Endothelial cell of umbilical vein (primary cell): ENCODE measurements around the gene WIZ. TPM values are rescaled to one million over a fixed set of nuclear protein-coding genes. Genes with fewer than 3 reads are reported as not detected.

ENCODE experiments used
- BruUV-seq: library from RNA; stranded (reverse); fragments of 400-500 nt; replicated peaks from 2 replicates; lab custom pipeline; 2021; lab: Mats Ljungman, UMichigan
- CTCF ChIA-PET: fragments of 300-600, 350-600 bp; sonication (Branson Sonifier 250); formaldehyde crosslinking; loops from one replicate; lab custom pipeline; 2021; ENCODE audit warnings: antibody characterized with exemption, inconsistent platforms; lab: Charles Lee
- POLR2A ChIA-PET: fragments of 300-600, 350-600 bp; sonication (Branson Sonifier 250); formaldehyde crosslinking; loops from one replicate; lab custom pipeline; 2021; ENCODE audit warnings: antibody characterized with exemption, inconsistent platforms; lab: Charles Lee
- DNase-seq: peaks from one replicate; pipeline ENCODE4 v3.0.0-alpha.2; 2011; ENCODE audit warnings: low read depth, low spot score
- FAIRE-seq: peaks from 2 replicates; lab custom pipeline; 2011; peaks lifted over from hg19 to GRCh38; lab: Jason Lieb, UNC
- H2AFZ ChIP-seq: 2 replicates; pipeline ENCODE4 v1.6.0; 2012; ENCODE audit warnings: low read depth, low read length, control low read depth, inconsistent platforms
- H3K27ac ChIP-seq: 2 replicates; pipeline ENCODE4 v1.5.1; 2011; ENCODE audit warnings: low read depth, mild to moderate bottlenecking, control low read depth, low read length, moderate library complexity; ENCODE audit not compliant: insufficient read depth
- H3K27me3 ChIP-seq, 2 experiments: 2 replicates each; pipeline versions ENCODE4 v1.6.0 to v1.6.1; 2011; ENCODE audit warnings: low read length in 2 of 2, mixed read lengths in 1 of 2; ENCODE audit not compliant: control insufficient read depth in 2 of 2, insufficient read depth in 2 of 2
- H3K36me3 ChIP-seq, 2 experiments: 2 replicates in 1 of 2; 3 replicates in 1 of 2; pipeline ENCODE4 v1.5.1; 2011; ENCODE audit warnings: low read length in 2 of 2, mild to moderate bottlenecking in 1 of 2, moderate library complexity in 1 of 2; ENCODE audit not compliant: control insufficient read depth in 2 of 2, insufficient read depth in 2 of 2; ENCODE audit errors: extremely low read depth in 1 of 2
- H3K4me1 ChIP-seq: 3 replicates; pipeline ENCODE4 v1.5.1; 2011; ENCODE audit warnings: mild to moderate bottlenecking, low read length; ENCODE audit not compliant: control insufficient read depth, insufficient read depth; ENCODE audit errors: extremely low read depth
- H3K4me2 ChIP-seq: 2 replicates; pipeline ENCODE4 v1.6.1; 2011; ENCODE audit warnings: low read length, control low read depth, mixed read lengths; ENCODE audit not compliant: insufficient read depth
- H3K4me3 ChIP-seq, 3 experiments: fragments of 200-600 bp in 1 of 3; sonication (generic), shearing (Covaris generic) in 1 of 3; replicated peaks in 1 of 3; 2 replicates each; pipeline ENCODE4 v1.5.1; 2011 to 2016; ENCODE audit warnings: control low read depth in 3 of 3, low read length in 3 of 3, mild to moderate bottlenecking in 2 of 3, inconsistent platforms in 1 of 3, low read depth in 1 of 3, moderate library complexity in 1 of 3; ENCODE audit not compliant: insufficient read depth in 1 of 3
- H3K79me2 ChIP-seq: 2 replicates; pipeline ENCODE4 v1.6.0; 2012; ENCODE audit warnings: low read length, inconsistent platforms; ENCODE audit not compliant: control insufficient read depth, insufficient read depth
- H3K9ac ChIP-seq: replicated peaks from 2 replicates; pipeline ENCODE3; 2011; ENCODE audit warnings: low read length, control low read depth; ENCODE audit not compliant: insufficient read depth; ENCODE audit errors: extremely low read depth
- H3K9me1 ChIP-seq: replicated peaks from 3 replicates; pipeline ENCODE4 v1.6.0; 2011; ENCODE audit warnings: mild to moderate bottlenecking, low read length; ENCODE audit not compliant: control insufficient read depth, insufficient read depth; ENCODE audit errors: extremely low read depth
- H3K9me3 ChIP-seq: replicated peaks from 2 replicates; pipeline ENCODE4 v1.5.1; 2012; ENCODE audit warnings: low read length, inconsistent platforms; ENCODE audit not compliant: control insufficient read depth, insufficient read depth
- H4K20me1 ChIP-seq: replicated peaks from 2 replicates; pipeline ENCODE3; 2011; ENCODE audit warnings: mild to moderate bottlenecking, low read length; ENCODE audit not compliant: control insufficient read depth, insufficient read depth; ENCODE audit errors: extremely low read depth
- CTCF ChIP-seq, 2 donors: IDR thresholded peaks; 1 replicate in 1 of 2; 2 replicates in 1 of 2; pipeline ENCODE4 v1.5.1; 2011; ENCODE audit warnings: low read length in 2 of 2, mild to moderate bottlenecking in 2 of 2, moderate library complexity in 2 of 2, control low read depth in 1 of 2, inconsistent platforms in 1 of 2, low read depth in 1 of 2; ENCODE audit not compliant: insufficient read depth in 1 of 2; ENCODE audit errors: extremely low read depth in 1 of 2
- EZH2 ChIP-seq: IDR thresholded peaks from 2 replicates; pipeline ENCODE4 v1.6.1; 2012; ENCODE audit warnings: borderline replicate concordance, low read depth, mild to moderate bottlenecking, moderate library complexity, low read length, inconsistent platforms; ENCODE audit not compliant: severe bottlenecking
- FOS ChIP-seq: IDR thresholded peaks from 2 replicates; pipeline ENCODE4 v1.6.1; 2011; ENCODE audit warnings: mild to moderate bottlenecking, low read length, moderate library complexity, borderline replicate concordance; ENCODE audit not compliant: insufficient read depth
- GATA2 ChIP-seq: IDR thresholded peaks from 2 replicates; pipeline ENCODE4 v1.7.0; 2011; ENCODE audit warnings: low read depth, mild to moderate bottlenecking, moderate library complexity, mixed read lengths, low read length; ENCODE audit not compliant: insufficient read length, insufficient read depth
- JUN ChIP-seq: IDR thresholded peaks from 2 replicates; pipeline ENCODE4 v1.6.1; 2011; ENCODE audit warnings: borderline replicate concordance, low read depth; ENCODE audit not compliant: insufficient read length, insufficient read depth
- MAX ChIP-seq: IDR thresholded peaks from 2 replicates; pipeline ENCODE4 v1.6.1; 2011; ENCODE audit not compliant: insufficient read depth, insufficient read length
- MYC ChIP-seq: IDR thresholded peaks from one replicate; pipeline ENCODE4 v1.6.1; 2011; ENCODE audit warnings: mild to moderate bottlenecking, low read depth, low read length
- POLR2A ChIP-seq: IDR thresholded peaks from 2 replicates; pipeline ENCODE4 v1.6.1; 2012; ENCODE audit warnings: low read depth, mild to moderate bottlenecking, control low read depth, low read length
- POLR2AphosphoS5 ChIP-seq: IDR thresholded peaks from 2 replicates; pipeline ENCODE4 v1.6.1; 2012; ENCODE audit warnings: low read depth, mild to moderate bottlenecking, control low read depth, low read length, moderate library complexity; ENCODE audit not compliant: insufficient read depth
- dilution Hi-C: fragments of 300-500 bp; cut with MboI; formaldehyde crosslinking; loops from one replicate; pipeline ENCODE4 v1.15.0; 2019; ENCODE audit warnings: low sequenced_read_pairs; ENCODE audit not compliant: extremely low pct_ligation_motif_present
- intact Hi-C: fragments of 100-400 bp; cut with micrococcal nuclease; formaldehyde crosslinking; loops from one replicate; pipeline ENCODE4 v1.10.0; 2022
- polyA plus RNA-seq, 4 experiments: library from polyadenylated mRNA; depleted of rRNA in 3 of 4; stranded (reverse) in 3 of 4; unstranded in 1 of 4; fragments of >200 nt; gene quantifications; 2 replicates each; pipeline versions ENCODE4 v1.2.1 to v1.2.3, GENCODE V29; 2011 to 2012; ENCODE audit warnings: missing spikeins in 1 of 4
- total RNA-seq: library from RNA; stranded (reverse); gene quantifications from 2 replicates; pipeline ENCODE4 v1.2.3, GENCODE V29; 2021

The WIZ gene
- total and polyA plus RNA-seq, 2 donors (not counting 3 experiments of a cell fraction or from before 2014, with no cell fraction given) = 21.0 to 47.2 TPM

- CTCF ChIA-PET = interaction anchor here (1.6 kb wide), 1 partner anchor 347 kb away, joined by 9 read pairs; no protein-coding TSS in a partner anchor
- H3K27ac ChIP-seq = no peak overlapping the region
- H3K4me2 ChIP-seq = no peak overlapping the region
- DNase-seq = no peak
- no peak overlapping the region for H3K9ac ChIP-seq
- intact Hi-C loops = no loop called here
- dilution Hi-C loops = no loop called here
- no peak overlapping the region for H2AFZ ChIP-seq
- H3K79me2 ChIP-seq = no peaks in the 10 kb centered on the region
- no TSS peak for BruUV-seq
- POLR2A ChIA-PET = no interaction called here
- no peak overlapping the region for H3K4me3 ChIP-seq
- no peaks in the 10 kb centered on the region for H3K27me3 ChIP-seq
- FAIRE-seq = no peak
- H3K4me1 ChIP-seq = no peaks in the 10 kb centered on the region
- no peaks in the 10 kb centered on the region for H4K20me1 ChIP-seq
- TF ChIP-seq CTCF (IDR thresholded peaks at IDR 0.05; ENCODE audit: extremely low read depth in 1 of 2, insufficient read depth in 1 of 2, low read depth in 1 of 2, low read length in 2 of 2) (no peak), JUN (no peak), GATA2 (no peak), MAX (no peak), EZH2 (no peak), MYC (no peak), POLR2A (no peak), FOS (no peak), POLR2AphosphoS5 (no peak)
- no peaks in the 10 kb centered on the region for H3K36me3 ChIP-seq
- H3K9me1 ChIP-seq = no peaks in the 10 kb centered on the region
- H3K9me3 ChIP-seq = no peaks in the 10 kb centered on the region
These were observed 11.2 kb downstream of the WIZ start for GRCh38 chr19:15438577-15438976.
